Measurements from ENCODE around the gene PAXX. TPM values are rescaled to one million over a fixed set of nuclear protein-coding genes. Genes with fewer than 3 reads are reported as not detected.

PAXX gene
- total RNA-seq, 1 experiment from 2014 or later: 44.1 TPM

DNA sequence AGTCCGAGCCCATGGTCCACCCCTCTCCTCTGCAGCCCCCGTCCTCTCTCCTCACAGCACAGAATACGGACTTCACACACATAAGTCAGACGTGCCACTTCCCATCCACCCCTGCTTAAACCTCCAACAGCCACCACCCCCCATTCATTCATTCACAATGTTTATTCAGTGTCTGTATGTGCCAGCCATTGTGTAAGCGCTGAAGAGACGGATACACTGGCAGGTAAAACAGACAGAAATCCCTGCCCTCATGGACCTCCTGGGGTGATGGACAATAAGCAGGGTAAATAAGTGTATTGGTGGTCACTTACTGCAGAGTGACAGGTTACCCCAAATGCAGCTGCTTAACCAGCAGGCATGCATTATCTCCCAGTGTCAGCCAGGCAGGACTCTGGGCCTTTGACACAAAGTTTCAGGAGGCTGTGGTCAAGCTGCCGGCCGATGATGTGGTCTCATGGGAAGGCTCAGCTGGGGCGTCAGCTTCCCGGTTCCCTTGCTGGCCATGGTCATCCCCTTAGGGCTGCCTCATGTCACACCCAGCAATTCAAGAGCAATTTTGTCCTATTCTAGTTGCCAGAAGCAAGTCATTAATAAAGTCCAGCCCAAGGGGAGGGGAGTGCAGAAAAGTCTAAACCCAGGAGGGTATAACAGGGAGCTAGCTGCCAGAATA is 1.8 kb upstream of the PAXX start (continued):
- TF ChIP-seq ZNF317 (CRISPR knock-in tag; IDR thresholded peaks at IDR 0.05; ENCODE audit: borderline replicate concordance, low read depth) (no peak), ZNF396 (CRISPR knock-in tag; IDR thresholded peaks at IDR 0.05; ENCODE audit: borderline replicate concordance) (no peak), PRRX2 (CRISPR knock-in tag; IDR thresholded peaks at IDR 0.05) (no peak), KAT7 (CRISPR knock-in tag; IDR thresholded peaks at IDR 0.05; ENCODE audit: borderline replicate concordance) (no peak), SMAD4 (CRISPR knock-in tag; IDR thresholded peaks at IDR 0.05) (no peak), ZNF416 (CRISPR knock-in tag; IDR thresholded peaks at IDR 0.05) (no peak), ELF4 (CRISPR knock-in tag; IDR thresholded peaks at IDR 0.05; ENCODE audit: low read depth) (no peak), ESRRA (CRISPR knock-in tag; IDR thresholded peaks at IDR 0.05; ENCODE audit: borderline replicate concordance) (no peak), MXD4 (CRISPR knock-in tag; IDR thresholded peaks at IDR 0.05; ENCODE audit: borderline replicate concordance) (no peak)
- TF ChIP-seq, protein P1, sequence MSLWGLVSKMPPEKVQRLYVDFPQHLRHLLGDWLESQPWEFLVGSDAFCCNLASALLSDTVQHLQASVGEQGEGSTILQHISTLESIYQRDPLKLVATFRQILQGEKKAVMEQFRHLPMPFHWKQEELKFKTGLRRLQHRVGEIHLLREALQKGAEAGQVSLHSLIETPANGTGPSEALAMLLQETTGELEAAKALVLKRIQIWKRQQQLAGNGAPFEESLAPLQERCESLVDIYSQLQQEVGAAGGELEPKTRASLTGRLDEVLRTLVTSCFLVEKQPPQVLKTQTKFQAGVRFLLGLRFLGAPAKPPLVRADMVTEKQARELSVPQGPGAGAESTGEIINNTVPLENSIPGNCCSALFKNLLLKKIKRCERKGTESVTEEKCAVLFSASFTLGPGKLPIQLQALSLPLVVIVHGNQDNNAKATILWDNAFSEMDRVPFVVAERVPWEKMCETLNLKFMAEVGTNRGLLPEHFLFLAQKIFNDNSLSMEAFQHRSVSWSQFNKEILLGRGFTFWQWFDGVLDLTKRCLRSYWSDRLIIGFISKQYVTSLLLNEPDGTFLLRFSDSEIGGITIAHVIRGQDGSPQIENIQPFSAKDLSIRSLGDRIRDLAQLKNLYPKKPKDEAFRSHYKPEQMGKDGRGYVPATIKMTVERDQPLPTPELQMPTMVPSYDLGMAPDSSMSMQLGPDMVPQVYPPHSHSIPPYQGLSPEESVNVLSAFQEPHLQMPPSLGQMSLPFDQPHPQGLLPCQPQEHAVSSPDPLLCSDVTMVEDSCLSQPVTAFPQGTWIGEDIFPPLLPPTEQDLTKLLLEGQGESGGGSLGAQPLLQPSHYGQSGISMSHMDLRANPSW (CRISPR knock-in tag; conservative IDR thresholded peaks at IDR 0.05; ENCODE audit: low read depth): no peak
- TF ChIP-seq, protein P2, sequence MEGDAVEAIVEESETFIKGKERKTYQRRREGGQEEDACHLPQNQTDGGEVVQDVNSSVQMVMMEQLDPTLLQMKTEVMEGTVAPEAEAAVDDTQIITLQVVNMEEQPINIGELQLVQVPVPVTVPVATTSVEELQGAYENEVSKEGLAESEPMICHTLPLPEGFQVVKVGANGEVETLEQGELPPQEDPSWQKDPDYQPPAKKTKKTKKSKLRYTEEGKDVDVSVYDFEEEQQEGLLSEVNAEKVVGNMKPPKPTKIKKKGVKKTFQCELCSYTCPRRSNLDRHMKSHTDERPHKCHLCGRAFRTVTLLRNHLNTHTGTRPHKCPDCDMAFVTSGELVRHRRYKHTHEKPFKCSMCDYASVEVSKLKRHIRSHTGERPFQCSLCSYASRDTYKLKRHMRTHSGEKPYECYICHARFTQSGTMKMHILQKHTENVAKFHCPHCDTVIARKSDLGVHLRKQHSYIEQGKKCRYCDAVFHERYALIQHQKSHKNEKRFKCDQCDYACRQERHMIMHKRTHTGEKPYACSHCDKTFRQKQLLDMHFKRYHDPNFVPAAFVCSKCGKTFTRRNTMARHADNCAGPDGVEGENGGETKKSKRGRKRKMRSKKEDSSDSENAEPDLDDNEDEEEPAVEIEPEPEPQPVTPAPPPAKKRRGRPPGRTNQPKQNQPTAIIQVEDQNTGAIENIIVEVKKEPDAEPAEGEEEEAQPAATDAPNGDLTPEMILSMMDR (IDR thresholded peaks at IDR 0.05): no peak
- TF ChIP-seq, protein P3, sequence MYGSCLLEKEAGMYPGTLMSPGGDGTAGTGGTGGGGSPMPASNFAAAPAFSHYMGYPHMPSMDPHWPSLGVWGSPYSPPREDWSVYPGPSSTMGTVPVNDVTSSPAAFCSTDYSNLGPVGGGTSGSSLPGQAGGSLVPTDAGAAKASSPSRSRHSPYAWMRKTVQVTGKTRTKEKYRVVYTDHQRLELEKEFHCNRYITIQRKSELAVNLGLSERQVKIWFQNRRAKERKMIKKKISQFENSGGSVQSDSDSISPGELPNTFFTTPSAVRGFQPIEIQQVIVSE (CRISPR knock-in tag; IDR thresholded peaks at IDR 0.05; ENCODE audit: borderline replicate concordance): no peak
- TF ChIP-seq, protein P4, sequence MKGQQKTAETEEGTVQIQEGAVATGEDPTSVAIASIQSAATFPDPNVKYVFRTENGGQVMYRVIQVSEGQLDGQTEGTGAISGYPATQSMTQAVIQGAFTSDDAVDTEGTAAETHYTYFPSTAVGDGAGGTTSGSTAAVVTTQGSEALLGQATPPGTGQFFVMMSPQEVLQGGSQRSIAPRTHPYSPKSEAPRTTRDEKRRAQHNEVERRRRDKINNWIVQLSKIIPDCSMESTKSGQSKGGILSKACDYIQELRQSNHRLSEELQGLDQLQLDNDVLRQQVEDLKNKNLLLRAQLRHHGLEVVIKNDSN (CRISPR knock-in tag; IDR thresholded peaks at IDR 0.05): no peak

- Mint-ChIP-seq H3K27ac (no peak overlapping the region), H3K4me3 (peak overlapping the region; percentile 72)
- CTCF ChIA-PET: interaction anchor here (1.1 to 4.8 kb wide), 18 partner anchors 7 to 244 kb away, joined by 3 to 34 read pairs (median 8); partner anchors contain the start of genes AJM1, LCNL1, NPDC1 and SAPCD2
Observed at GRCh38 chr9:136992819-136993369, 672 bp downstream of the PAXX start.

More at GRCh38 chr9:136992819-136993369, 672 bp downstream of the PAXX start:
- ATAC-seq (no peak), DNase-seq (ENCODE audit: low spot score) (no peak)
- Mint-ChIP-seq H3K27me3 (ENCODE audit: low read depth) (peaks cover 28% of the 10 kb centered on the region), H3K4me1 (peaks cover 4% of the 10 kb centered on the region; the same call in 1 of the 2 replicates), H3K36me3 (no peaks in the 10 kb centered on the region), H3K9me3 (peaks cover 9% of the 10 kb centered on the region)
- POLR2A ChIA-PET: interaction anchor here (0.6 to 1.6 kb wide), 3 partner anchors 8 to 27 kb away, joined by 4 to 6 read pairs (median 4); no protein-coding TSS in a partner anchor
- no peak for TF ChIP-seq GTF2I (CRISPR knock-in tag; conservative IDR thresholded peaks at IDR 0.05)
- no peak for TF ChIP-seq TEAD4 (CRISPR knock-in tag; IDR thresholded peaks at IDR 0.05)
- TF ChIP-seq NFATC4 (CRISPR knock-in tag; IDR thresholded peaks at IDR 0.05): no peak
- TF ChIP-seq MAX (CRISPR knock-in tag; IDR thresholded peaks at IDR 0.05): peak; percentile 3; the same call in 1 of the 2 replicates
- no peak for TF ChIP-seq IRF1 (CRISPR knock-in tag; IDR thresholded peaks at IDR 0.05)
- no peak for TF ChIP-seq ZNF671 (CRISPR knock-in tag; IDR thresholded peaks at IDR 0.05)
- TF ChIP-seq NR3C1 (CRISPR knock-in tag; conservative IDR thresholded peaks at IDR 0.05; ENCODE audit: low read depth): no peak
- no peak for TF ChIP-seq NFYB (CRISPR knock-in tag; conservative IDR thresholded peaks at IDR 0.05; ENCODE audit: low read depth)
- TF ChIP-seq JAZF1 (CRISPR knock-in tag; IDR thresholded peaks at IDR 0.05): no peak
- TF ChIP-seq RORB (CRISPR knock-in tag; IDR thresholded peaks at IDR 0.05): no peak
- peak; percentile 45; the same call in 1 of the 2 replicates for TF ChIP-seq ZNF263 (CRISPR knock-in tag; IDR thresholded peaks at IDR 0.05; ENCODE audit: low read depth)
- TF ChIP-seq E2F1 (CRISPR knock-in tag; IDR thresholded peaks at IDR 0.05): no peak

All from WTC11 (cell line).